GM12878 (cell line): ENCODE results near the gene TET3. TPM values are rescaled to one million over a fixed set of nuclear protein-coding genes. Genes with fewer than 3 reads are reported as not detected.

Source experiments
- CBFB ChIP-seq: IDR thresholded peaks from 2 replicates; pipeline ENCODE4 v1.6.1; 2016; ENCODE audit warnings: antibody characterized with exemption, low read depth
- CBX3 ChIP-seq: fragments of 200-600 bp; sonication (generic); IDR thresholded peaks from 2 replicates; pipeline ENCODE4 v1.6.1; 2016; ENCODE audit warnings: low read depth, borderline replicate concordance
- CREM ChIP-seq: IDR thresholded peaks from 2 replicates; pipeline ENCODE4 v1.6.1; 2014; ENCODE audit warnings: antibody characterized with exemption, low read depth
- ETV6 ChIP-seq, 2 experiments: fragments of 450-650 bp in 1 of 2; IDR thresholded peaks in 1 of 2; conservative IDR thresholded peaks in 1 of 2; 2 replicates each; pipeline ENCODE4 v1.6.1; 2014; ENCODE audit warnings: antibody characterized with exemption in 1 of 2, borderline replicate concordance in 1 of 2, low read depth in 1 of 2, mild to moderate bottlenecking in 1 of 2, moderate library complexity in 1 of 2
- HDAC6 ChIP-seq: fragments of 200-600 bp; sonication (generic); IDR thresholded peaks from one replicate; pipeline ENCODE4 v1.8.0; 2017; ENCODE audit warnings: antibody characterized with exemption; ENCODE audit not compliant: unreplicated experiment
- HDGF ChIP-seq: fragments of 450-650 bp; IDR thresholded peaks from 2 replicates; pipeline ENCODE4 v1.6.1; 2016; ENCODE audit warnings: antibody characterized with exemption
- MYB ChIP-seq: fragments of 150-350 bp; IDR thresholded peaks from 2 replicates; pipeline ENCODE4 v1.6.1; 2014; ENCODE audit warnings: mild to moderate bottlenecking, low read depth, low read length, borderline replicate concordance
- NFYB ChIP-seq: IDR thresholded peaks from 2 replicates; pipeline ENCODE4 v1.6.1; 2011; ENCODE audit warnings: low read depth, mild to moderate bottlenecking, low read length, improper control_type of control experiment, moderate library complexity; ENCODE audit not compliant: insufficient read depth
- SMAD1 ChIP-seq: fragments of 450-650 bp; IDR thresholded peaks from 2 replicates; pipeline ENCODE4 v1.6.1; 2018; ENCODE audit warnings: mild to moderate bottlenecking, low read depth; ENCODE audit not compliant: partially characterized antibody
- ZSCAN29 ChIP-seq: fragments of 450-650 bp; IDR thresholded peaks from 2 replicates; pipeline ENCODE4 v1.6.1; 2017; ENCODE audit warnings: mild to moderate bottlenecking, moderate library complexity
- polyA plus RNA-seq, 11 experiments: library from polyadenylated mRNA; depleted of rRNA in 4 of 11; unstranded in 6 of 11; stranded (reverse) in 5 of 11; fragments of >200 nt; fragmentation: Nextera tagmentation in 4 of 11; fragmentation: Illumina TruSeq in 1 of 11; extraction: Ambion mirVana in 4 of 11; extraction: Trizol in 1 of 11; gene quantifications; 1 replicate in 1 of 11; 2 replicates in 10 of 11; pipeline versions ENCODE4 v1.2.1 to v1.2.3, GENCODE V29; 2011 to 2016; ENCODE audit warnings: inconsistent platforms in 2 of 11, missing spikeins in 2 of 11, low read depth in 1 of 11
- total RNA-seq, 4 experiments: library from RNA; depleted of rRNA in 3 of 4; stranded (reverse); fragments of >200 nt in 3 of 4; fragmentation: Illumina TruSeq in 1 of 4; extraction: Trizol in 1 of 4; gene quantifications; 2 replicates each; pipeline versions ENCODE4 v1.2.1 to v1.2.3, GENCODE V29; 2013 to 2021
- TF ChIP-seq, protein P1 (sequence below): fragments of 450-650 bp; IDR thresholded peaks from 2 replicates; pipeline ENCODE4 v1.6.1; 2014; ENCODE audit warnings: mild to moderate bottlenecking
- TF ChIP-seq, protein P2 (sequence below): fragments of 450-650 bp; formaldehyde crosslinking; IDR thresholded peaks from 2 replicates; pipeline ENCODE4 v1.4.0; 2022; ENCODE audit warnings: mild to moderate bottlenecking, moderate library complexity
- TF ChIP-seq, protein P3 (sequence below): IDR thresholded peaks from 2 replicates; pipeline ENCODE4 v1.6.1; 2012; ENCODE audit warnings: improper control_type of control experiment, low read depth, low read length; ENCODE audit not compliant: insufficient replicate concordance
- TF ChIP-seq, protein P4 (sequence below): fragments of 450-650 bp; IDR thresholded peaks from 2 replicates; pipeline ENCODE4 v1.6.1; 2018; ENCODE audit warnings: mild to moderate bottlenecking, low read depth, moderate library complexity; ENCODE audit not compliant: partially characterized antibody
- TF ChIP-seq, protein P5 (sequence below): fragments of 450-650 bp; IDR thresholded peaks from 2 replicates; pipeline ENCODE4 v1.6.1; 2016; ENCODE audit warnings: mild to moderate bottlenecking

TET3 gene
- total and polyA plus RNA-seq, 10 of the 15 experiments (the other 5 are each of a cell fraction or from before 2014, with no cell fraction given), result 0.77 to 25.9 (median 8.5) TPM

DNA sequence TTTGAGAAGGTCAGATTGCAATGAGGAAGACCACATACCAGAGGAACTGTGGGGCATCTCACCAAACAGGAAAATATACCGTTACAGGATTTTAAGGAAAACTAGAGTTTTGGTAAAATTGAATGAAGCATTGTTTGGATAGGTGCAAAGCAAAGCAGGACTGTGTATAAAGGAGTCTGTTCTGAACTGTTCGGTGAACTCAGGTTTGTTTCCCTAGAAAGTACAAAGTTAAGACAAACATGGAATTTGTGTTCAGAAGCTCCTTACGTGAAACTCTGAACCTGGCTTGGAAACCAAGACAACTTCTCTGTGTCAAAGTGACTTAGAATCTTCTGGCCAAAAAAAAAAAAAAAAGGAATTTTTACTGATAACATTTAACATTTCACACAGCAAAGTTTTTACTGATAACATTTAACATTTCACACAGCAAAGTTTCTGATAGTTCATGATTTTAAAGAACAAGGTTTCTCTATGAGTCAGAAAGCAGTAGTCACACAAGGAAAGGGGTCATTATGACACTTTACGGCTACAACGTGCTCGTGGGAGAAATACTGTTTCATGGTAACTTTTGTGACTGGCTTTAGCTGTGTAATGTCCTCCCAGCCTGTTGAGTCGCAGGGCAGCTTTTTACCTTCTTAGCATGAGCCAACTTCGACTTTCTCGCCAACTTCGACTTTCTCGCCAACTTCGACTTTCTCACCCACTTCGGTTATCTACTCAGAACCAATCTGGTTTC, 21.2 kb upstream of the TET3 start (continued):
- TF ChIP-seq CREM (peak; percentile 50; the same call in 1 of the 2 replicates), HDAC6 (no peak), SMAD1 (no peak), MYB (no peak), ZSCAN29 (no peak), HDGF (no peak), ETV6 (conservative IDR thresholded peaks at IDR 0.05 in 1 of 2, IDR thresholded peaks at IDR 0.05 in 1 of 2; ENCODE audit: borderline replicate concordance in 1 of 2, low read depth in 1 of 2) (no peak), CBX3 (no peak), CBFB (no peak), NFYB (no peak)
- TF ChIP-seq, protein P1, sequence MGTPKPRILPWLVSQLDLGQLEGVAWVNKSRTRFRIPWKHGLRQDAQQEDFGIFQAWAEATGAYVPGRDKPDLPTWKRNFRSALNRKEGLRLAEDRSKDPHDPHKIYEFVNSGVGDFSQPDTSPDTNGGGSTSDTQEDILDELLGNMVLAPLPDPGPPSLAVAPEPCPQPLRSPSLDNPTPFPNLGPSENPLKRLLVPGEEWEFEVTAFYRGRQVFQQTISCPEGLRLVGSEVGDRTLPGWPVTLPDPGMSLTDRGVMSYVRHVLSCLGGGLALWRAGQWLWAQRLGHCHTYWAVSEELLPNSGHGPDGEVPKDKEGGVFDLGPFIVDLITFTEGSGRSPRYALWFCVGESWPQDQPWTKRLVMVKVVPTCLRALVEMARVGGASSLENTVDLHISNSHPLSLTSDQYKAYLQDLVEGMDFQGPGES, result no peak
- TF ChIP-seq, protein P2, sequence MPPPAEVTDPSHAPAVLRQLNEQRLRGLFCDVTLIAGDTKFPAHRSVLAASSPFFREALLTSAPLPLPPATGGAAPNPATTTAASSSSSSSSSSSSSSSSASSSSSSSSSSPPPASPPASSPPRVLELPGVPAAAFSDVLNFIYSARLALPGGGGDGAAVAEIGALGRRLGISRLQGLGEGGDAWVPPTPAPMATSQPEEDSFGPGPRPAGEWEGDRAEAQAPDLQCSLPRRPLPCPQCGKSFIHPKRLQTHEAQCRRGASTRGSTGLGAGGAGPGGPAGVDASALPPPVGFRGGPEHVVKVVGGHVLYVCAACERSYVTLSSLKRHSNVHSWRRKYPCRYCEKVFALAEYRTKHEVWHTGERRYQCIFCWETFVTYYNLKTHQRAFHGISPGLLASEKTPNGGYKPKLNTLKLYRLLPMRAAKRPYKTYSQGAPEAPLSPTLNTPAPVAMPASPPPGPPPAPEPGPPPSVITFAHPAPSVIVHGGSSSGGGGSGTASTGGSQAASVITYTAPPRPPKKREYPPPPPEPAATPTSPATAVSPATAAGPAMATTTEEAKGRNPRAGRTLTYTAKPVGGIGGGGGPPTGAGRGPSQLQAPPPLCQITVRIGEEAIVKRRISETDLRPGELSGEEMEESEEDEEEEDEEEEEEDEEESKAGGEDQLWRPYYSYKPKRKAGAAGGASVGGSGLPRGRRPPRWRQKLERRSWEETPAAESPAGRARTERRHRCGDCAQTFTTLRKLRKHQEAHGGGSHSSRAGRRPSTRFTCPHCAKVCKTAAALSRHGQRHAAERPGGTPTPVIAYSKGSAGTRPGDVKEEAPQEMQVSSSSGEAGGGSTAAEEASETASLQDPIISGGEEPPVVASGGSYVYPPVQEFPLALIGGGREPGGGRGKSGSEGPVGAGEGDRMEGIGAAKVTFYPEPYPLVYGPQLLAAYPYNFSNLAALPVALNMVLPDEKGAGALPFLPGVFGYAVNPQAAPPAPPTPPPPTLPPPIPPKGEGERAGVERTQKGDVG (CRISPR knock-in tag), result no peak
- TF ChIP-seq, protein P3, sequence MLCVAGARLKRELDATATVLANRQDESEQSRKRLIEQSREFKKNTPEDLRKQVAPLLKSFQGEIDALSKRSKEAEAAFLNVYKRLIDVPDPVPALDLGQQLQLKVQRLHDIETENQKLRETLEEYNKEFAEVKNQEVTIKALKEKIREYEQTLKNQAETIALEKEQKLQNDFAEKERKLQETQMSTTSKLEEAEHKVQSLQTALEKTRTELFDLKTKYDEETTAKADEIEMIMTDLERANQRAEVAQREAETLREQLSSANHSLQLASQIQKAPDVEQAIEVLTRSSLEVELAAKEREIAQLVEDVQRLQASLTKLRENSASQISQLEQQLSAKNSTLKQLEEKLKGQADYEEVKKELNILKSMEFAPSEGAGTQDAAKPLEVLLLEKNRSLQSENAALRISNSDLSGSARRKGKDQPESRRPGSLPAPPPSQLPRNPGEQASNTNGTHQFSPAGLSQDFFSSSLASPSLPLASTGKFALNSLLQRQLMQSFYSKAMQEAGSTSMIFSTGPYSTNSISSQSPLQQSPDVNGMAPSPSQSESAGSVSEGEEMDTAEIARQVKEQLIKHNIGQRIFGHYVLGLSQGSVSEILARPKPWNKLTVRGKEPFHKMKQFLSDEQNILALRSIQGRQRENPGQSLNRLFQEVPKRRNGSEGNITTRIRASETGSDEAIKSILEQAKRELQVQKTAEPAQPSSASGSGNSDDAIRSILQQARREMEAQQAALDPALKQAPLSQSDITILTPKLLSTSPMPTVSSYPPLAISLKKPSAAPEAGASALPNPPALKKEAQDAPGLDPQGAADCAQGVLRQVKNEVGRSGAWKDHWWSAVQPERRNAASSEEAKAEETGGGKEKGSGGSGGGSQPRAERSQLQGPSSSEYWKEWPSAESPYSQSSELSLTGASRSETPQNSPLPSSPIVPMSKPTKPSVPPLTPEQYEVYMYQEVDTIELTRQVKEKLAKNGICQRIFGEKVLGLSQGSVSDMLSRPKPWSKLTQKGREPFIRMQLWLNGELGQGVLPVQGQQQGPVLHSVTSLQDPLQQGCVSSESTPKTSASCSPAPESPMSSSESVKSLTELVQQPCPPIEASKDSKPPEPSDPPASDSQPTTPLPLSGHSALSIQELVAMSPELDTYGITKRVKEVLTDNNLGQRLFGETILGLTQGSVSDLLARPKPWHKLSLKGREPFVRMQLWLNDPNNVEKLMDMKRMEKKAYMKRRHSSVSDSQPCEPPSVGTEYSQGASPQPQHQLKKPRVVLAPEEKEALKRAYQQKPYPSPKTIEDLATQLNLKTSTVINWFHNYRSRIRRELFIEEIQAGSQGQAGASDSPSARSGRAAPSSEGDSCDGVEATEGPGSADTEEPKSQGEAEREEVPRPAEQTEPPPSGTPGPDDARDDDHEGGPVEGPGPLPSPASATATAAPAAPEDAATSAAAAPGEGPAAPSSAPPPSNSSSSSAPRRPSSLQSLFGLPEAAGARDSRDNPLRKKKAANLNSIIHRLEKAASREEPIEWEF, result no peak
- TF ChIP-seq, protein P4, sequence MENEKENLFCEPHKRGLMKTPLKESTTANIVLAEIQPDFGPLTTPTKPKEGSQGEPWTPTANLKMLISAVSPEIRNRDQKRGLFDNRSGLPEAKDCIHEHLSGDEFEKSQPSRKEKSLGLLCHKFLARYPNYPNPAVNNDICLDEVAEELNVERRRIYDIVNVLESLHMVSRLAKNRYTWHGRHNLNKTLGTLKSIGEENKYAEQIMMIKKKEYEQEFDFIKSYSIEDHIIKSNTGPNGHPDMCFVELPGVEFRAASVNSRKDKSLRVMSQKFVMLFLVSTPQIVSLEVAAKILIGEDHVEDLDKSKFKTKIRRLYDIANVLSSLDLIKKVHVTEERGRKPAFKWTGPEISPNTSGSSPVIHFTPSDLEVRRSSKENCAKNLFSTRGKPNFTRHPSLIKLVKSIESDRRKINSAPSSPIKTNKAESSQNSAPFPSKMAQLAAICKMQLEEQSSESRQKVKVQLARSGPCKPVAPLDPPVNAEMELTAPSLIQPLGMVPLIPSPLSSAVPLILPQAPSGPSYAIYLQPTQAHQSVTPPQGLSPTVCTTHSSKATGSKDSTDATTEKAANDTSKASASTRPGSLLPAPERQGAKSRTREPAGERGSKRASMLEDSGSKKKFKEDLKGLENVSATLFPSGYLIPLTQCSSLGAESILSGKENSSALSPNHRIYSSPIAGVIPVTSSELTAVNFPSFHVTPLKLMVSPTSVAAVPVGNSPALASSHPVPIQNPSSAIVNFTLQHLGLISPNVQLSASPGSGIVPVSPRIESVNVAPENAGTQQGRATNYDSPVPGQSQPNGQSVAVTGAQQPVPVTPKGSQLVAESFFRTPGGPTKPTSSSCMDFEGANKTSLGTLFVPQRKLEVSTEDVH, result no peak
- TF ChIP-seq, protein P5, sequence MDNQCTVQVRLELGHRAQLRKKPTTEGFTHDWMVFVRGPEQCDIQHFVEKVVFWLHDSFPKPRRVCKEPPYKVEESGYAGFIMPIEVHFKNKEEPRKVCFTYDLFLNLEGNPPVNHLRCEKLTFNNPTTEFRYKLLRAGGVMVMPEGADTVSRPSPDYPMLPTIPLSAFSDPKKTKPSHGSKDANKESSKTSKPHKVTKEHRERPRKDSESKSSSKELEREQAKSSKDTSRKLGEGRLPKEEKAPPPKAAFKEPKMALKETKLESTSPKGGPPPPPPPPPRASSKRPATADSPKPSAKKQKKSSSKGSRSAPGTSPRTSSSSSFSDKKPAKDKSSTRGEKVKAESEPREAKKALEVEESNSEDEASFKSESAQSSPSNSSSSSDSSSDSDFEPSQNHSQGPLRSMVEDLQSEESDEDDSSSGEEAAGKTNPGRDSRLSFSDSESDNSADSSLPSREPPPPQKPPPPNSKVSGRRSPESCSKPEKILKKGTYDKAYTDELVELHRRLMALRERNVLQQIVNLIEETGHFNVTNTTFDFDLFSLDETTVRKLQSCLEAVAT, result no peak
